Kidney epithelial cell (primary cell): Measurements from ENCODE around the gene EIF2AK3. TPM values are rescaled to one million over a fixed set of nuclear protein-coding genes. Genes with fewer than 3 reads are reported as not detected.

Experiments used
- DNase-seq: peaks from one replicate; pipeline ENCODE4 v3.0.0-alpha.2; 2010; ENCODE audit warnings: low read depth
- H3K27me3 ChIP-seq: 2 replicates; pipeline ENCODE4 v1.6.0; 2011; ENCODE audit warnings: low read length; ENCODE audit not compliant: control insufficient read depth, insufficient read depth
- H3K36me3 ChIP-seq: 2 replicates; pipeline ENCODE4 v1.5.1; 2011; ENCODE audit warnings: low read length; ENCODE audit not compliant: control insufficient read depth, insufficient read depth
- H3K4me3 ChIP-seq: 2 replicates; pipeline ENCODE4 v1.5.1; 2011; ENCODE audit warnings: low read depth, mild to moderate bottlenecking, control low read depth, low read length
- total RNA-seq: library from RNA; depleted of rRNA; stranded (reverse); fragments of >200 nt; gene quantifications from 2 replicates; pipeline ENCODE4 v1.2.3, GENCODE V29; 2015
- TF ChIP-seq, protein P1 (sequence below): IDR thresholded peaks from 2 replicates; pipeline ENCODE4 v1.5.1; 2011; ENCODE audit warnings: mild to moderate bottlenecking, moderate library complexity, low read length, control low read depth, inconsistent platforms; ENCODE audit not compliant: insufficient read depth, poor library complexity, severe bottlenecking

EIF2AK3 gene
- total RNA-seq, 1 donor from 2014 or later: 11.9 TPM

DNA sequence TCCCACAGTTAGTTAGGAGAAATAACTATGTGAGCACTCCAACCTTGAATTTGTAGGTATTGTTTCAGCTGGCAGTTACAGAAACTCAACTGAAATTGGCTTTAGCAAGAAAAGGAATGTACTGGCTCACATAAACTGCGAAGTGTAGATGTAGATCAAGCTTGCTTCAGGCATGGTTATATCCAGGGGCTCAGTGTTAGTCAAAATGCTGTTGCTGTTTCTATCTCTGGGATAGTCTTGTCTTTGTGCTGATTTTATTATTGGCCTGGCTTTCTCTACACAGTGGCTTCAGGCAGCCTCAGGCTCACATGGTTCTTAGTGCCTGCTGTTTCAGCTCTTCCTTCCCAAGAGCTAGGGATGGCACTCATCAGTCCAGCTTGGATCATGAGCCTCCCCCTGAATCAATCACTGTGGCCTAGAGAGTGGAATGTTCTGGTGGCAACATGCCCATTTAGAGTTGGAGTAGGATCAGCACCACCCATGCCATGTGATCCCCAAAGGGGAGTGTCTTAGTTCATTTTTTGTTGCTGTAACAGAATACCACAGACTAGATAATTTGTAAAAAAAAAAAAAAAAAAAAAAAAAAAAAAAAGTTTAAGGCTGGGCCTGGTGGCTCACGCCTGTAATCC, 105.7 kb downstream of the EIF2AK3 start:
- H3K4me3 ChIP-seq: no peak overlapping the region
- no peak for DNase-seq

DNA sequence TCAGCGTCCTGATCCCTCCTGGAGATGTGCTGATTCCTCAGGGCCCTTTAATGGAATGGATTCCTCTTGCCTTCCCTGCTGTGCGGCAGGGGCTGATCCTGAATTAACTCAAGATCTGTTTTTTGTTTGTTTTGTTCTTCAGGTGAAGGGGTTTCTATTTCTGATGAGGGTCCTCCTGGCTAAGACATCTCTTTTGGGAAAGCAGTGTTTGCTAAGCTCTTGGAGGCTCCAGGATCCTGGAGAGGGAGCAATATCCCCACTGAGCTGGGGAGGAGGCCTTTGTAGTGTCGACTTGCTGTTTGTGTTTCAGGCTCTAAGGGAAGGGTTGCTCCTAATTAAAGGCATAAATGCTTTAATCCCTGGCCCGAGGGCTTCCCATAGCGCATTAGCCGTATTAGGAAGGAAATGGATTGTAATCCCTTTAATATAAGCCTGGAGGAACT, 109.5 kb downstream of the EIF2AK3 start:
- Histone ChIP-seq H3K4me3 (no peak overlapping the region), H3K27me3 (no peaks in the 10 kb centered on the region), H3K36me3 (no peaks in the 10 kb centered on the region)
- TF ChIP-seq, protein P1, sequence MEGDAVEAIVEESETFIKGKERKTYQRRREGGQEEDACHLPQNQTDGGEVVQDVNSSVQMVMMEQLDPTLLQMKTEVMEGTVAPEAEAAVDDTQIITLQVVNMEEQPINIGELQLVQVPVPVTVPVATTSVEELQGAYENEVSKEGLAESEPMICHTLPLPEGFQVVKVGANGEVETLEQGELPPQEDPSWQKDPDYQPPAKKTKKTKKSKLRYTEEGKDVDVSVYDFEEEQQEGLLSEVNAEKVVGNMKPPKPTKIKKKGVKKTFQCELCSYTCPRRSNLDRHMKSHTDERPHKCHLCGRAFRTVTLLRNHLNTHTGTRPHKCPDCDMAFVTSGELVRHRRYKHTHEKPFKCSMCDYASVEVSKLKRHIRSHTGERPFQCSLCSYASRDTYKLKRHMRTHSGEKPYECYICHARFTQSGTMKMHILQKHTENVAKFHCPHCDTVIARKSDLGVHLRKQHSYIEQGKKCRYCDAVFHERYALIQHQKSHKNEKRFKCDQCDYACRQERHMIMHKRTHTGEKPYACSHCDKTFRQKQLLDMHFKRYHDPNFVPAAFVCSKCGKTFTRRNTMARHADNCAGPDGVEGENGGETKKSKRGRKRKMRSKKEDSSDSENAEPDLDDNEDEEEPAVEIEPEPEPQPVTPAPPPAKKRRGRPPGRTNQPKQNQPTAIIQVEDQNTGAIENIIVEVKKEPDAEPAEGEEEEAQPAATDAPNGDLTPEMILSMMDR: no peak
- DNase-seq: no peak

More for the DNA sequence above, 105.7 kb downstream of the EIF2AK3 start:
- TF ChIP-seq, protein P1: no peak
- no peaks in the 10 kb centered on the region for H3K27me3 ChIP-seq
- H3K36me3 ChIP-seq: no peaks in the 10 kb centered on the region

Other genes with a start within 250 kb of the EIF2AK3 start
- 0.21 TPM in 1 of 2 replicates, not detected in the other for gene FOXI3, start 174.8 kb downstream of the EIF2AK3 start, total RNA-seq
- gene RPIA, start 64.2 kb upstream of the EIF2AK3 start, total RNA-seq: 8.9 and 9.7 TPM in 2 replicates